ENCODE measurements around the gene OBSCN.

DNA sequence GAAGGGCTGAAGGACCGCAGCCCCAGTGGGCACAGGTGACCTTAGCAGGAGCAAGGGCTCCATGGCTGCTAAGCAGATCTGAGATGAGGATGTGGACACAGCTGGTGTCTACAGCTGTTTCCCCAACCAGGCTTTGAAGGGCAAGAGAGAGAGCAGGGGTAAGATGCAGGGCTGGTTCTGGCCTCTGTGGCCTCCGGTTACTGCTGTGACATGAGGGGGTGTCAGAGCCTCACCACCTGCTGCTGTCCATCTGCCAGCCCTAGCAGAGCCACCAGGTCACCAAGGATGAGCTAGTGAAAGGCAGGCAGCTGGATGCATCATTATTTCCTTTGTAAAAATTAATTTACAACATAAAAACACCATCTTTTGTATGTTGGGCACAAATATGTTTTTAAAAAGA, 33.4 kb downstream of the OBSCN start:
- TF ChIP-seq JUND (IDR thresholded peaks at IDR 0.05) (no peak), EGR1 (IDR thresholded peaks at IDR 0.05; ENCODE audit: low read depth in 2 of 2) (no peak), REST (IDR thresholded peaks at IDR 0.05) (no peak)
- TF ChIP-seq, protein P1, sequence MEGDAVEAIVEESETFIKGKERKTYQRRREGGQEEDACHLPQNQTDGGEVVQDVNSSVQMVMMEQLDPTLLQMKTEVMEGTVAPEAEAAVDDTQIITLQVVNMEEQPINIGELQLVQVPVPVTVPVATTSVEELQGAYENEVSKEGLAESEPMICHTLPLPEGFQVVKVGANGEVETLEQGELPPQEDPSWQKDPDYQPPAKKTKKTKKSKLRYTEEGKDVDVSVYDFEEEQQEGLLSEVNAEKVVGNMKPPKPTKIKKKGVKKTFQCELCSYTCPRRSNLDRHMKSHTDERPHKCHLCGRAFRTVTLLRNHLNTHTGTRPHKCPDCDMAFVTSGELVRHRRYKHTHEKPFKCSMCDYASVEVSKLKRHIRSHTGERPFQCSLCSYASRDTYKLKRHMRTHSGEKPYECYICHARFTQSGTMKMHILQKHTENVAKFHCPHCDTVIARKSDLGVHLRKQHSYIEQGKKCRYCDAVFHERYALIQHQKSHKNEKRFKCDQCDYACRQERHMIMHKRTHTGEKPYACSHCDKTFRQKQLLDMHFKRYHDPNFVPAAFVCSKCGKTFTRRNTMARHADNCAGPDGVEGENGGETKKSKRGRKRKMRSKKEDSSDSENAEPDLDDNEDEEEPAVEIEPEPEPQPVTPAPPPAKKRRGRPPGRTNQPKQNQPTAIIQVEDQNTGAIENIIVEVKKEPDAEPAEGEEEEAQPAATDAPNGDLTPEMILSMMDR (IDR thresholded peaks at IDR 0.05; ENCODE audit: low read depth, low read length, missing input control) = no peak
